Upper lobe of left lung (tissue), 4 donors: Measurements from ENCODE around the gene RENBP.

Experiments used
- CTCF ChIP-seq, 6 experiments: fragments of 450-650 bp in 4 of 6; fragments of 200-600 bp in 2 of 6; sonication (generic) in 2 of 6; IDR thresholded peaks; one replicate each; pipeline ENCODE4 v1.5.1; 2016 to 2019; ENCODE audit warnings: antibody characterized with exemption in 6 of 6
- EP300 ChIP-seq, 4 donors: sonication (generic); formaldehyde crosslinking; IDR thresholded peaks; one replicate each; pipeline ENCODE4 v1.5.1; 2017; ENCODE audit warnings: antibody characterized with exemption in 4 of 4, control low read depth in 2 of 4
- POLR2A ChIP-seq, 4 donors: fragments of 450-650 bp; IDR thresholded peaks; one replicate each; pipeline ENCODE4 v1.5.1; 2016 to 2017; ENCODE audit warnings: antibody characterized with exemption in 4 of 4, mild to moderate bottlenecking in 2 of 4
- POLR2AphosphoS5 ChIP-seq, 2 donors: sonication (generic); formaldehyde crosslinking; IDR thresholded peaks; one replicate each; pipeline ENCODE4 v1.5.1; 2017; ENCODE audit warnings: antibody characterized with exemption in 2 of 2

- no peak for TF ChIP-seq POLR2AphosphoS5 (IDR thresholded peaks at IDR 0.05)
- no peak for TF ChIP-seq CTCF (IDR thresholded peaks at IDR 0.05)
- TF ChIP-seq POLR2A (IDR thresholded peaks at IDR 0.05) = no peak
- TF ChIP-seq EP300 (IDR thresholded peaks at IDR 0.05) = no peak
These were observed 8.1 kb upstream of the RENBP start for GRCh38 chrX:153952373-153953026.
